A673 (cell line): ENCODE data around the gene SCRN2. TPM values are rescaled to one million over a fixed set of nuclear protein-coding genes. Genes with fewer than 3 reads are reported as not detected.

Experiments used
- BruUV-seq: library from RNA; stranded (reverse); fragments of 400-500 nt; replicated peaks from 2 replicates; lab custom pipeline; 2021; lab: Mats Ljungman, UMichigan
- CTCF ChIA-PET: fragments of 300-600 bp; sonication (Branson Sonifier 250); formaldehyde crosslinking; loops from one replicate; lab custom pipeline; 2022; ENCODE audit warnings: antibody characterized with exemption; lab: Charles Lee
- POLR2A ChIA-PET: fragments of 300-600 bp; sonication (Branson Sonifier 250); formaldehyde crosslinking; loops from one replicate; lab custom pipeline; 2022; ENCODE audit warnings: antibody characterized with exemption; ENCODE audit not compliant: low non-redundant PET; lab: Charles Lee
- DNase-seq: peaks from one replicate; pipeline ENCODE4 v3.0.0-alpha.2; 2015; ENCODE audit warnings: low spot score
- H3K27ac ChIP-seq: fragments of 200-600 bp; sonication (generic); 2 replicates; pipeline ENCODE4 v1.5.1; 2016; ENCODE audit warnings: mixed run types, low read depth, mild to moderate bottlenecking, mixed read lengths, antibody characterized with exemption, low read length; ENCODE audit not compliant: poor library complexity, severe bottlenecking
- H3K27me3 ChIP-seq: fragments of 200-600 bp; sonication (generic); replicated peaks from 2 replicates; pipeline ENCODE4 v1.6.1; 2017; ENCODE audit warnings: mixed run types, low read depth, mild to moderate bottlenecking, mixed read lengths, antibody characterized with exemption, low read length; ENCODE audit not compliant: insufficient read depth, poor library complexity
- H3K36me3 ChIP-seq: fragments of 200-600 bp; sonication (generic); 2 replicates; pipeline ENCODE4 v1.6.1; 2016; ENCODE audit warnings: mixed run types, mild to moderate bottlenecking, mixed read lengths, antibody characterized with exemption, low read length; ENCODE audit not compliant: insufficient read depth, poor library complexity, severe bottlenecking
- H3K4me1 ChIP-seq: fragments of 200-600 bp; sonication (generic); 2 replicates; pipeline ENCODE4 v1.6.1; 2017; ENCODE audit warnings: mixed run types, mild to moderate bottlenecking, mixed read lengths, antibody characterized with exemption, low read length; ENCODE audit not compliant: insufficient read depth, poor library complexity, severe bottlenecking
- H3K4me3 ChIP-seq: fragments of 200-600 bp; sonication (generic); 2 replicates; pipeline ENCODE4 v1.5.1; 2016; ENCODE audit warnings: low read depth, mixed run types, mild to moderate bottlenecking, mixed read lengths, low read length; ENCODE audit not compliant: poor library complexity, severe bottlenecking
- H3K9me3 ChIP-seq: fragments of 200-600 bp; sonication (generic); 2 replicates; pipeline ENCODE4 v1.6.1; 2016; ENCODE audit warnings: mixed run types, low read depth, mild to moderate bottlenecking, mixed read lengths, antibody characterized with exemption, low read length; ENCODE audit not compliant: poor library complexity, severe bottlenecking
- EZH2 ChIP-seq: fragments of 200-600 bp; sonication (generic); IDR thresholded peaks from 2 replicates; pipeline ENCODE4 v1.6.1; 2017; ENCODE audit warnings: borderline replicate concordance, low read depth, mild to moderate bottlenecking, mixed read lengths, antibody characterized with exemption, low read length; ENCODE audit not compliant: poor library complexity, severe bottlenecking
- intact Hi-C: fragments of 100-400 bp; cut with micrococcal nuclease; formaldehyde crosslinking; loops from one replicate; pipeline ENCODE4 v1.10.0; 2022; ENCODE audit not compliant: unreplicated experiment
- total RNA-seq: library from RNA; stranded (reverse); gene quantifications from 2 replicates; pipeline ENCODE4 v1.2.3, GENCODE V29; 2021
- TF ChIP-seq, protein P1 (sequence below): fragments of 300-800, 200-600 bp; sonication (generic); conservative IDR thresholded peaks from 2 replicates; pipeline ENCODE4 v1.5.1; 2017; ENCODE audit warnings: low read depth, mild to moderate bottlenecking, antibody characterized with exemption, low read length, moderate library complexity, mixed read lengths

Gene SCRN2
- total RNA-seq, 1 experiment from 2014 or later: 6.2 TPM

DNA sequence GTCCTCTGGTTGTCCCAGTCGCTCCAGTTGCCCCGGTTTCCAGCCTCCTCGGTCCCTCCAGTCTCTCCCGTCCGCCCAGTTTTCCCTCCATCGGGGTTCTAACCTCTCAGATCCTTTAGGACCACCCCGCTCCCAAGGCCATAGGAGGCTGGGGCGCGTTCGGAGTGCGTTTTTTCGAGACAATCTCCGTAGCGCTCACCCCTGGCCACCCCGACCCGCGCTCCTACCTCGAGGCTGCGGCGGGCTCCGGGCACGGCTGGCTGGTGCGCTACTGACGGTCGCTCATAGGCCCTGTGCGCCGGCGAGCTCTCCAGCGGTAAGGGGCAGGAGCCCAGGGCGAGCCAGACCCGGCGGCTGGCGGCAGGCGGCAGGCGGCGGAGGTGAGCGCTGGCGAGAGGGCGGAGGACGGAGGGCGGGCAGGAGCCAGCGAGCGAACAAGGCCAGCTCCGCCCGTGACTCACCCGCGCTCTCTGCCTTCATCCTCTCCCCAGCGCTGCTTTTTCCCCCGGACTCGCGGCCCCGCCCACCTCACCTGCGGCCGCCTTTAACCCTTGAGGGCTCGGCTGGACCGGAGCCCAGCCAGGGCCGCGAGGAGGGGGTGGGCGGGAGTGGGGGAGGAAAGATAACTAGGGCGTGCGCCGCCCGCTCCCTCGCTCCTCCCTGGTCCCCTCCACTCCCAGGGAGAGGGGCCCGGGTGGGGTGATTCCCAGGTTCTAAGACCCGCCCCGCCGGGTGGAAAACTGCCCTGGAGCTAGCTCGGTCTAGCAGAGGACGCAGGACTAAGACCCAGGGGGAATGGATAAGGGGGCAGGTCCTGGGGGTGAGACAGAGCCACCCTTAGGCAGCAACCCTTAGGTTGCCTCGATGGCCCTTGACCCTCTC lies 9.9 kb upstream of the SCRN2 start, which contains the start of gene SP6:
SP6 (minus strand) TSS at position 472 of the 882 bp plus-strand sequence. CDS start 2,734 bp downstream, outside the sequence.
- Histone ChIP-seq H3K9me3 (no peaks in the 10 kb centered on the region), H3K4me1 (no peaks in the 10 kb centered on the region), H3K27ac (no peak within 1 kb of the TSS), H3K4me3 (no peak within 1 kb of the TSS), H3K27me3 (peaks cover 97% of the 10 kb centered on the region), H3K36me3 (no peaks in the 10 kb centered on the region)
- no TSS peak for BruUV-seq
- POLR2A ChIA-PET: no interaction called here
- no peak for DNase-seq
- intact Hi-C loops: no loop called here
- TF ChIP-seq EZH2: peak; percentile 42
- TF ChIP-seq, protein P1, sequence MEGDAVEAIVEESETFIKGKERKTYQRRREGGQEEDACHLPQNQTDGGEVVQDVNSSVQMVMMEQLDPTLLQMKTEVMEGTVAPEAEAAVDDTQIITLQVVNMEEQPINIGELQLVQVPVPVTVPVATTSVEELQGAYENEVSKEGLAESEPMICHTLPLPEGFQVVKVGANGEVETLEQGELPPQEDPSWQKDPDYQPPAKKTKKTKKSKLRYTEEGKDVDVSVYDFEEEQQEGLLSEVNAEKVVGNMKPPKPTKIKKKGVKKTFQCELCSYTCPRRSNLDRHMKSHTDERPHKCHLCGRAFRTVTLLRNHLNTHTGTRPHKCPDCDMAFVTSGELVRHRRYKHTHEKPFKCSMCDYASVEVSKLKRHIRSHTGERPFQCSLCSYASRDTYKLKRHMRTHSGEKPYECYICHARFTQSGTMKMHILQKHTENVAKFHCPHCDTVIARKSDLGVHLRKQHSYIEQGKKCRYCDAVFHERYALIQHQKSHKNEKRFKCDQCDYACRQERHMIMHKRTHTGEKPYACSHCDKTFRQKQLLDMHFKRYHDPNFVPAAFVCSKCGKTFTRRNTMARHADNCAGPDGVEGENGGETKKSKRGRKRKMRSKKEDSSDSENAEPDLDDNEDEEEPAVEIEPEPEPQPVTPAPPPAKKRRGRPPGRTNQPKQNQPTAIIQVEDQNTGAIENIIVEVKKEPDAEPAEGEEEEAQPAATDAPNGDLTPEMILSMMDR: no peak
- CTCF ChIA-PET: no interaction called here

DNA sequence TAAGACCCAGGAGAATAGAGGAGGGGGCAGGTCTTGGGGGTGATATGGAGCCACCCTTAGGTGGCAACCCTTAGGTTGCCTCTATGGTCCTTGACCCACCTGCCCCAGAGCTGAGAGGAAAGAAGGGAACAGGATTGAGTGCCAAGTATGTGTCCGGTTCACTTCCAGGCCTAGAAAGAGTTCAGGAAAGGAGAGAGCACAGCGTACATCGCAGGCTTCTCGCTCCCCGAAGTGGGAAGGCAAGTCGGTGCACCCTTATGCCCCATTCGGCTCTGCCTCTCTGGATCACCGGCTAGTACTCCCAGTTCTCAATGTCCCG lies 9.3 kb upstream of the SCRN2 start:
- Histone ChIP-seq H3K27ac (no peak overlapping the region), H3K9me3 (no peaks in the 10 kb centered on the region), H3K4me1 (no peaks in the 10 kb centered on the region), H3K36me3 (no peaks in the 10 kb centered on the region), H3K4me3 (no peak overlapping the region), H3K27me3 (peaks cover 97% of the 10 kb centered on the region)
- no peak for TF ChIP-seq EZH2
- TF ChIP-seq, protein P1: no peak
- intact Hi-C loops: no loop called here
- CTCF ChIA-PET: no interaction called here
- POLR2A ChIA-PET: no interaction called here
- no peak for DNase-seq
- BruUV-seq: no TSS peak

DNA sequence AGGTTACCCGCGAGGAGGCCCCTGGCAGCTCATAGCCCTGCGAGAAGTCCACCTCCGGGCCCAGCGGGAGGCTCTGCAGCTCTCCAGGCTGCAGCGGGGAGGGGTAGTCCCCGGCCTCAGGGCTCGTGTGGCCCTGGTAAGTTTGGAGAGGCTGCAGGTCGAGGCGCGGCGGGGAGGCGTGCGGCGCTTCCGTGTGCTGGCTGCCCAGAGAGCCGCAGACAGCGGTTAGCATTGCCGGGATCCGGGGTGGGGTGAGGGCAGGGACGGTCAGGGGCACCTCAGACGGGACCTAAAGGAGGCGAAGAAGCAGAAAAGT lies 7.1 kb upstream of the SCRN2 start:
- no peak overlapping the region for H3K4me3 ChIP-seq
- TF ChIP-seq EZH2: no peak
- TF ChIP-seq, protein P1: no peak
- intact Hi-C loops: loop anchor here (10.0 kb wide), 1 partner anchor 97 kb away; the partner anchor contains the start of gene PNPO
- no TSS peak for BruUV-seq
- H3K4me1 ChIP-seq: no peaks in the 10 kb centered on the region
- no peak for DNase-seq
- CTCF ChIA-PET: interaction anchor here (1.7 kb wide), 1 partner anchor 42 kb away, joined by 7 read pairs; no protein-coding TSS in a partner anchor
- POLR2A ChIA-PET: no interaction called here
- H3K9me3 ChIP-seq: no peaks in the 10 kb centered on the region
- H3K36me3 ChIP-seq: no peaks in the 10 kb centered on the region
- no peak overlapping the region for H3K27ac ChIP-seq
- H3K27me3 ChIP-seq: peaks cover 76% of the 10 kb centered on the region
